Measurements from ENCODE around the gene ESAM.
A peak's percentile ranks its signal among the peaks of the same experiment; 100 is the strongest.

ESAM gene

GRCh38 chr11:124748100-124748418 is 14.0 kb downstream of the ESAM start:
- Histone ChIP-seq H3K4me1 (ENCODE audit: control insufficient read depth, insufficient read depth, low read length) (peaks cover 35% of the 10 kb centered on the region), H3K36me3 (ENCODE audit: control insufficient read depth, insufficient read depth, low read length) (peaks cover 8% of the 10 kb centered on the region), H3K4me3 (ENCODE audit: low read length) (no peak overlapping the region), H3K9ac (ENCODE audit: low read length) (peak overlapping the region; percentile 16), H3K27me3 (ENCODE audit: control insufficient read depth, insufficient read depth, low read length) (peaks cover 19% of the 10 kb centered on the region), H3K9me3 (ENCODE audit: control insufficient read depth, low read length) (no peaks in the 10 kb centered on the region)

- Histone ChIP-seq H3K4me3 (ENCODE audit: low read length) (peak overlapping the region; percentile 18), H3K27me3 (ENCODE audit: control insufficient read depth, insufficient read depth, low read length) (peaks cover 19% of the 10 kb centered on the region), H3K9ac (ENCODE audit: low read length) (peak overlapping the region; percentile 16), H3K36me3 (ENCODE audit: control insufficient read depth, insufficient read depth, low read length) (peaks cover 8% of the 10 kb centered on the region), H3K4me1 (ENCODE audit: control insufficient read depth, insufficient read depth, low read length) (peaks cover 30% of the 10 kb centered on the region), H3K9me3 (ENCODE audit: control insufficient read depth, low read length) (no peaks in the 10 kb centered on the region)
Measured at GRCh38 chr11:124747406-124748099, 14.5 kb downstream of the ESAM start.

DNA sequence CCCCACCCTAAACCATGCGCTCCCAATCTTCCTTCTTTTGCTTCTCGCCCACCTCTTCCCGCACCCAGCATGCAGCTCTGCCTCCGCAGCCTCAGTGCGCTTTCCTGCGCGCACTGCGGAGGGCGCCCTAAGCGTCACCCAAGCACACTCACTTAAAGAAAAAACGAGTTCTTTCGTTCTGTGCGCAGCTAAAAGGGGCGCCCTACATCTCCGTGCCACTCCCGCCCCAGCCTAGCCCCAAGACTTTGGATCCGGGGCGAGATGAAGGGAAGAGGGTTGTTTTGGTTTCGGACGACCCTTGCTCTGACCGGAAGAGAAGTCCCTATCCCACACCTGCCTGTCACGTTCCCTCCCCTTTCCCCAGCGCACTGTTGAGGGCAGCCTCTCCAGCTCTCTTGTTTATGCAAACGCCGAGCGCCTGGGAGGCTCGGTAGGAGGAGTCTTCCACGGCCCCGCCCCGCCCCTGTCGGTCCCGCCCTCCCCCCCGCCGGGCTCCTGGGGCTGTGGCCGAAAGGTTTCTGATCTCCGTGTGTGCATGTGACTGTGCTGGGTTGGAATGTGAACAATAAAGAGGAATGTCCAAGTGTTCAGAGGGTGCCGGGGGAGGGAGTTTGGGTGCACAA is 15.4 kb downstream of the ESAM start:
- Histone ChIP-seq H3K9ac (ENCODE audit: low read length) (peak overlapping the region; percentile 66), H3K9me3 (ENCODE audit: control insufficient read depth, low read length) (no peaks in the 10 kb centered on the region), H3K4me3 (ENCODE audit: low read length) (peak overlapping the region; percentile 68), H3K27me3 (ENCODE audit: control insufficient read depth, insufficient read depth, low read length) (peaks cover 17% of the 10 kb centered on the region), H3K4me1 (ENCODE audit: control insufficient read depth, insufficient read depth, low read length) (peaks cover 29% of the 10 kb centered on the region), H3K36me3 (ENCODE audit: control insufficient read depth, insufficient read depth, low read length) (peaks cover 8% of the 10 kb centered on the region)

GRCh38 chr11:124745835-124746620 is 16.1 kb downstream of the ESAM start:
- peaks cover 11% of the 10 kb centered on the region for H3K27me3 ChIP-seq (ENCODE audit: control insufficient read depth, insufficient read depth, low read length)
- H3K36me3 ChIP-seq (ENCODE audit: control insufficient read depth, insufficient read depth, low read length), result peaks cover 8% of the 10 kb centered on the region
- peak overlapping the region; percentile 68 for H3K4me3 ChIP-seq (ENCODE audit: low read length)
- H3K9me3 ChIP-seq (ENCODE audit: control insufficient read depth, low read length), result no peaks in the 10 kb centered on the region
- H3K9ac ChIP-seq (ENCODE audit: low read length), result peak overlapping the region; percentile 66
- H3K4me1 ChIP-seq (ENCODE audit: control insufficient read depth, insufficient read depth, low read length), result peaks cover 29% of the 10 kb centered on the region

- Histone ChIP-seq H3K4me1 (ENCODE audit: control insufficient read depth, insufficient read depth, low read length) (peaks cover 31% of the 10 kb centered on the region), H3K36me3 (ENCODE audit: control insufficient read depth, insufficient read depth, low read length) (peaks cover 8% of the 10 kb centered on the region), H3K9me3 (ENCODE audit: control insufficient read depth, low read length) (no peaks in the 10 kb centered on the region), H3K4me3 (ENCODE audit: low read length) (no peak overlapping the region), H3K9ac (ENCODE audit: low read length) (peak overlapping the region; percentile 66), H3K27me3 (ENCODE audit: control insufficient read depth, insufficient read depth, low read length) (peaks cover 14% of the 10 kb centered on the region)
Measured at GRCh38 chr11:124745270-124745834, 16.7 kb downstream of the ESAM start.

DNA sequence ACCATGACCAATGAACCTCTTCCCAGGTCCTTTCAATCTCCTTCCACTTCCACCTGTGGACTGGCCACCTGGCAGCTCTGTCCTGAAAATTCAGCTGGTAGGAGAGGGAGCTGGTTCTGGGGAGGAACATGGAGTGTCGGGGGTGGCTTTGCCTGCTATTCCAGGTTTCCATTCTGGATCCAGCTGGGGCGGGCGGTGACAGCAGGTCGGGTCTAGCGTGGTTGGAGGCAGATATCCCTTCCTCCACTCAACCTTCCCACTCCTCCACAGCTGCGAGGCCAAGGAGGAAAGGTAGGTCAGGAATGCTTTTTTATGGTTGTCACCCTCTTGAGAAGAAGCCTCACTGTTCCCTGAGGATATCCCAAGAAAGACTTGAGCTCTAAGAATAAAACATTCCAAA is 19.0 kb downstream of the ESAM start:
- Histone ChIP-seq H3K36me3 (ENCODE audit: control insufficient read depth, insufficient read depth, low read length) (no peaks in the 10 kb centered on the region), H3K9me3 (ENCODE audit: control insufficient read depth, low read length) (no peaks in the 10 kb centered on the region), H3K9ac (ENCODE audit: low read length) (no peak overlapping the region), H3K4me1 (ENCODE audit: control insufficient read depth, insufficient read depth, low read length) (peaks cover 24% of the 10 kb centered on the region), H3K4me3 (ENCODE audit: low read length) (no peak overlapping the region), H3K27me3 (ENCODE audit: control insufficient read depth, insufficient read depth, low read length) (peaks cover 28% of the 10 kb centered on the region)

DNA sequence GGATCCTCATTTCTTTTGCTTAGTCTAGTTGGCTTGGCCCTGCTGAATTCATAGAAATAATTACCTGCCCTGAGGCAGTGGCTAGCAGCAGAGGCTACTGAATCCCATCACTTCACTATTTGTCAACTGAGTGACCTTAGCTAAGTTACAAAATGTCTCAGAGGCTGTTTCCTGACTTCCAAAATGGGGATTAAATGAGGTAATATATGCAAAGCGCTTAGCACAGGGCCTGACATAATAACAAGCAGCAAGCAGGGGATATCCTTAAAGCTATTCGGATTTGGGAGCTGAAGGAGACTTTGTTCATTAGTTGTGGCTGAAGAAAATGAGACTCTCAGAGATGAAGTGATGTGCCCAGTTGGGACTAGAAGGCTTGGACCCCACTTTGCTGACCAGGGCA is 19.5 kb downstream of the ESAM start:
- Histone ChIP-seq H3K27me3 (ENCODE audit: control insufficient read depth, insufficient read depth, low read length) (peaks cover 27% of the 10 kb centered on the region), H3K4me1 (ENCODE audit: control insufficient read depth, insufficient read depth, low read length) (peaks cover 19% of the 10 kb centered on the region), H3K36me3 (ENCODE audit: control insufficient read depth, insufficient read depth, low read length) (no peaks in the 10 kb centered on the region), H3K9me3 (ENCODE audit: control insufficient read depth, low read length) (no peaks in the 10 kb centered on the region), H3K4me3 (ENCODE audit: low read length) (no peak overlapping the region), H3K9ac (ENCODE audit: low read length) (no peak overlapping the region)

DNA sequence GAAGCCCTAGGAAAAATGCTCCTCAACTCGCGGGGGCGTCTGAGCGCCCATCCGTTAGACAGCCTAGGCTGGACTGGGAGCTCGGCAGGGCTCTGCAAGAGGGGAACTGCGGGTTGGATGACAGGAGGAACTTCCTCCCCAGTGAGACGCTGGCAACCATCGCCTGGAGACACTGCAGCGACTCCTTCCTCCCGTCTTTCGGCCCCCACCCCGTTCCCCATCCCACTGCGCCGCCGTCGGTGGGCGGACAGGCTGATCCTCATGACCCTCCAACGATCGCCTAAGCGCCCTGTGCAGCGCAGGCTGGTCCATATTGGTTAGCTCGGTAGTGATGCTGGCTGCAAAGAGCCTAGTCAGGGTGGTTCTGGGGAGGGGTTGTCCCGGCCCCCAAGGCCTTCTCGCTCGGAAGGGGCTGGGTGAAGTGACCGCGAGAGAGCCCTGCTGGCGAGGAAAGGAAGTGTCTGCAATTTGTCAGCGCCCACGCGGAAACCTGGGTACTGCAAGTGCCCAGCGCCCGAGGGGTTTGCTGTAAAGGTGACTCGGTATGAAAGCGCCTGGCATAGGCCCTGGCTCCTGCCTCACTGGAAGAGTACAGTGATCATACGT is 21.7 kb downstream of the ESAM start:
- Histone ChIP-seq H3K9ac (ENCODE audit: low read length) (no peak overlapping the region), H3K9me3 (ENCODE audit: control insufficient read depth, low read length) (no peaks in the 10 kb centered on the region), H3K27me3 (ENCODE audit: control insufficient read depth, insufficient read depth, low read length) (peaks cover 20% of the 10 kb centered on the region)

DNA sequence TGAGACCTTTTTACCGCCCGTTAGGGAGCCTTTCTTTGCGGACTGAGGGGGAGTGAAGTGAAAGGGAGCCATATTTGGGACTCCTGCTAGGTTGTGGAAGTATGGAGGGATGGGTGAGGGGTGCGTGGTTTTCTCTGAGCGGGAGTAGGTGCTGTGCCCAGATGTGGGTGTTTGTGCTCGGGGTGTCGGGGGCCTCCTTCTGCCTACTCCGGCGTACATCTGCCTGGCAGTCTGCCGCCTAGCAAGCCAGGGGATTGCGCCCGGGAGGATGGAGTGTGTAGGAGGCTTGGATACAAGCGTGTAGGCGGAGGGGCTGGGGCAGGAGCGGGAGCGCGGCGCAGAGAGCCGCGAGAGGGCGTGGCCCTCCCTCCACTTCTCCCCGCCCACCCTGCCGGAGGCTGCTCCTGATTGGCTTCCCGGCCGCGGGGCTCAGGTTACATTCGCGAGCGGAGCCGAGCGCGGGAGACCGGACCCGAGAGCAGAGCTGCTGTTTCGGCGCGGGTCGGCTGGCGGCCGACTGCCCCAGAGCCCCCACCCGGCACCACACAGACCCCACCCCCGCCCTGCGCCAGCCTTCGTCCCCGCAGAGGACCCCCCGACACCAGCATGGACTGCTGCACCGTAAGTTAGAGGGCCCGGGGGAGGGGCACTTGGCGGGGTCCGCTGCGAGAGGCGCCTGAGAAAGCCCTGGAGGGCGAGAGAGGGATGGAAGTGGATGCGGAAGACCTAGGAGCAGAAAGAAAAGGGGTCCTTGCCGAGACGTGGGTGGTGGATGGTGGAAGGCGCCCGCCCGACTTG is 22.4 kb downstream of the ESAM start, which contains the start of gene NRGN:
TSS of gene NRGN (plus strand) at position 464 of the 798 bp plus-strand sequence. CDS start at position 607, 143 bp downstream.
- Histone ChIP-seq H3K4me3 (ENCODE audit: low read length) (peak within 1 kb of the TSS; percentile 28), H3K9me3 (ENCODE audit: control insufficient read depth, low read length) (no peaks in the 10 kb centered on the region), H3K9ac (ENCODE audit: low read length) (no peak within 1 kb of the TSS), H3K27me3 (ENCODE audit: control insufficient read depth, insufficient read depth, low read length) (peaks cover 20% of the 10 kb centered on the region), H3K36me3 (ENCODE audit: control insufficient read depth, insufficient read depth, low read length) (no peaks in the 10 kb centered on the region), H3K4me1 (ENCODE audit: control insufficient read depth, insufficient read depth, low read length) (peaks cover 13% of the 10 kb centered on the region)

More for the DNA sequence above, 21.7 kb downstream of the ESAM start:
- Histone ChIP-seq H3K4me1 (ENCODE audit: control insufficient read depth, insufficient read depth, low read length) (peaks cover 13% of the 10 kb centered on the region), H3K4me3 (ENCODE audit: low read length) (peak overlapping the region; percentile 28), H3K36me3 (ENCODE audit: control insufficient read depth, insufficient read depth, low read length) (no peaks in the 10 kb centered on the region)

DNA sequence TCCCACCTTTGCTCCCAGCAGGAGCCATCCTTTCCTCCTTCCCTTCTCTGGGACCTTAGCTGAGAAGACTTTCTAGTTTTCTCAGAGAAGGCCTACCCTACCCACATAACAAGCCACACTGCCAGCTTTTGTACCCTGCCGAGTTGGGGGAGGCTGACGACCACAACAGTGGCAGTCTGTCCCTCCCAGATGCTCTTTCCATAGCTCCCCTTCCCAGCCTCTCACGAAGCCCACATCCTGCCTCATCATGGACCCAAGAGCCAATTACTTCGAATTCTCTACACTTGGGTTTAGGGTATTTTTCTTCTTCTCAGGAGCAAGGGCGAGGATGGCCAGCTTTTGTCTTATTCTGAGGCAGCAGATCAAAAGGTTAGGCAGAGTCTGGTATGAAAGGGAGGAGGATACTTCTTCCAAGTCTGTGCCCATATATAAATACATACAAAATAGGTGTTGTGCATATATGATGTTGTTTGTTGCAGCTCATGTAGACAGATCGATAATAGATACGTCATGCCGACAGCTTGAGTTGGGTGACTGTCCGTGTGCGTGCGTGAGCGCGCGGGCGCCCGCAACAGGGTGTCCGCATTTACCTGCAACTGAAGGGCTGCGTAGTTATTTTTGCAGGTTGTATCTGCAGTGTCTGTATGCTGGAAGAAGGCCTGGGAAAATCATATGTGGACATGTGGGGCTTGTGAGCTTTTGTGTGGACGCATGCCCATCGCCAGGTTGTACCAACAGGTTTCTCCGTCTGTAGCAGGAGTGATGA is 23.2 kb downstream of the ESAM start:
- H3K4me1 ChIP-seq (ENCODE audit: control insufficient read depth, insufficient read depth, low read length), result peaks cover 13% of the 10 kb centered on the region
- H3K27me3 ChIP-seq (ENCODE audit: control insufficient read depth, insufficient read depth, low read length), result peaks cover 20% of the 10 kb centered on the region
- no peaks in the 10 kb centered on the region for H3K9me3 ChIP-seq (ENCODE audit: control insufficient read depth, low read length)
- H3K36me3 ChIP-seq (ENCODE audit: control insufficient read depth, insufficient read depth, low read length), result no peaks in the 10 kb centered on the region
- H3K4me3 ChIP-seq (ENCODE audit: low read length), result peak overlapping the region; percentile 7
- no peak overlapping the region for H3K9ac ChIP-seq (ENCODE audit: low read length)

Data from mucosa of stomach (tissue), 1 donor.